Measurements from ENCODE around the gene CRY2.

CRY2 gene

GRCh38 chr11:45870706-45871105 lies 23.4 kb downstream of the CRY2 start:
- H3K27me3 ChIP-seq = no peaks in the 10 kb centered on the region
- no peak overlapping the region for H3K27ac ChIP-seq
- H3K9me3 ChIP-seq = no peaks in the 10 kb centered on the region
- no peak for TF ChIP-seq CTCF (IDR thresholded peaks at IDR 0.05)
- no peak overlapping the region for H3K4me3 ChIP-seq (ENCODE audit: low read depth in 1 of 2, low read length in 1 of 2)
- H3K4me1 ChIP-seq (ENCODE audit: control insufficient read depth in 1 of 2, insufficient read depth in 1 of 2, low read depth in 1 of 2, low read length in 1 of 2) = no peaks in the 10 kb centered on the region
- peaks cover 96% of the 10 kb centered on the region for H3K36me3 ChIP-seq

- no peaks in the 10 kb centered on the region for H3K27me3 ChIP-seq
- TF ChIP-seq CTCF (IDR thresholded peaks at IDR 0.05) = no peak
- peaks cover 96% of the 10 kb centered on the region for H3K36me3 ChIP-seq
- no peaks in the 10 kb centered on the region for H3K4me1 ChIP-seq (ENCODE audit: control insufficient read depth in 1 of 2, insufficient read depth in 1 of 2, low read depth in 1 of 2, low read length in 1 of 2)
- no peak overlapping the region for H3K27ac ChIP-seq
- H3K9me3 ChIP-seq = no peaks in the 10 kb centered on the region
- H3K4me3 ChIP-seq (ENCODE audit: low read depth in 1 of 2, low read length in 1 of 2) = no peak overlapping the region
Observed at GRCh38 chr11:45871638-45872037, 24.4 kb downstream of the CRY2 start.

- no peak overlapping the region for H3K27ac ChIP-seq
- no peak for TF ChIP-seq CTCF (IDR thresholded peaks at IDR 0.05)
- H3K36me3 ChIP-seq = peaks cover 95% of the 10 kb centered on the region
- H3K4me3 ChIP-seq (ENCODE audit: low read depth in 1 of 2, low read length in 1 of 2) = no peak overlapping the region
- no peaks in the 10 kb centered on the region for H3K9me3 ChIP-seq
- H3K4me1 ChIP-seq (ENCODE audit: control insufficient read depth in 1 of 2, insufficient read depth in 1 of 2, low read depth in 1 of 2, low read length in 1 of 2) = no peaks in the 10 kb centered on the region
- H3K27me3 ChIP-seq = no peaks in the 10 kb centered on the region
Observed at GRCh38 chr11:45872651-45873356, 25.5 kb downstream of the CRY2 start.

GRCh38 chr11:45876401-45876800 lies 29.1 kb downstream of the CRY2 start:
- no peaks in the 10 kb centered on the region for H3K27me3 ChIP-seq
- no peaks in the 10 kb centered on the region for H3K9me3 ChIP-seq
- no peaks in the 10 kb centered on the region for H3K4me1 ChIP-seq (ENCODE audit: control insufficient read depth in 1 of 2, insufficient read depth in 1 of 2, low read depth in 1 of 2, low read length in 1 of 2)
- H3K4me3 ChIP-seq (ENCODE audit: low read depth in 1 of 2, low read length in 1 of 2) = no peak overlapping the region
- no peak overlapping the region for H3K27ac ChIP-seq
- H3K36me3 ChIP-seq = peaks cover 85% of the 10 kb centered on the region
- no peak for TF ChIP-seq CTCF (IDR thresholded peaks at IDR 0.05)

GRCh38 chr11:45877221-45877620 lies 29.9 kb downstream of the CRY2 start:
- TF ChIP-seq CTCF (IDR thresholded peaks at IDR 0.05) = no peak
- Histone ChIP-seq H3K27me3 (no peaks in the 10 kb centered on the region), H3K9me3 (no peaks in the 10 kb centered on the region), H3K4me3 (ENCODE audit: low read depth in 1 of 2, low read length in 1 of 2) (no peak overlapping the region), H3K27ac (no peak overlapping the region), H3K4me1 (ENCODE audit: control insufficient read depth in 1 of 2, insufficient read depth in 1 of 2, low read depth in 1 of 2, low read length in 1 of 2) (no peaks in the 10 kb centered on the region), H3K36me3 (peaks cover 85% of the 10 kb centered on the region)

Measured in neutrophil (primary cell).